RWPE2 (cell line): ENCODE data around the gene RUVBL2.

ENCODE experiments used
- ATAC-seq: fragments of 200-7000 bp; cut with Tn5 transposase; 3 replicates; pipeline ENCODE4 v1.9.1; 2021; ENCODE audit warnings: low read depth
- DNase-seq: peaks from one replicate; pipeline ENCODE4 v3.0.0-alpha.2; 2020; ENCODE audit warnings: low spot score
- H3K27ac ChIP-seq: fragments of 450-650 bp; 2 replicates; pipeline ENCODE4 v1.5.1; 2017; ENCODE audit warnings: mild to moderate bottlenecking; ENCODE audit not compliant: poor library complexity, severe bottlenecking
- H3K27me3 ChIP-seq: fragments of 250-450 bp; sonication (Bioruptor Pico); 2 replicates; pipeline ENCODE4 v1.5.1; 2021; ENCODE audit warnings: mild to moderate bottlenecking, moderate library complexity; ENCODE audit not compliant: insufficient read depth, poor library complexity, severe bottlenecking
- H3K36me3 ChIP-seq: fragments of 250-450 bp; sonication (Bioruptor Pico); 2 replicates; pipeline ENCODE4 v1.5.1; 2020; ENCODE audit warnings: low read depth, mild to moderate bottlenecking, moderate library complexity
- H3K4me1 ChIP-seq: fragments of 250-450 bp; sonication (Bioruptor Pico); 2 replicates; pipeline ENCODE4 v1.5.1; 2021; ENCODE audit warnings: mild to moderate bottlenecking, moderate library complexity; ENCODE audit not compliant: insufficient read depth, poor library complexity, severe bottlenecking
- H3K4me3 ChIP-seq: fragments of 250-450 bp; sonication (Bioruptor Pico); 2 replicates; pipeline ENCODE4 v1.5.1; 2021; ENCODE audit warnings: mild to moderate bottlenecking, moderate library complexity; ENCODE audit not compliant: severe bottlenecking
- H3K9me3 ChIP-seq: fragments of 250-450 bp; sonication (Bioruptor Pico); 2 replicates; pipeline ENCODE4 v1.5.1; 2021; ENCODE audit warnings: mild to moderate bottlenecking, moderate library complexity; ENCODE audit not compliant: severe bottlenecking
- TF ChIP-seq, protein P1 (sequence below): fragments of 450-650 bp; IDR thresholded peaks from one replicate; pipeline ENCODE4 v1.5.1; 2017; ENCODE audit warnings: mild to moderate bottlenecking, moderate library complexity; ENCODE audit not compliant: poor library complexity, severe bottlenecking

The RUVBL2 gene

GRCh38 chr19:49010453-49010852 is 16.8 kb downstream of the RUVBL2 start:
- ATAC-seq: no peak
- no peaks in the 10 kb centered on the region for H3K9me3 ChIP-seq
- peaks cover 67% of the 10 kb centered on the region for H3K36me3 ChIP-seq
- no peak for DNase-seq
- H3K4me1 ChIP-seq: no peaks in the 10 kb centered on the region
- TF ChIP-seq, protein P1, sequence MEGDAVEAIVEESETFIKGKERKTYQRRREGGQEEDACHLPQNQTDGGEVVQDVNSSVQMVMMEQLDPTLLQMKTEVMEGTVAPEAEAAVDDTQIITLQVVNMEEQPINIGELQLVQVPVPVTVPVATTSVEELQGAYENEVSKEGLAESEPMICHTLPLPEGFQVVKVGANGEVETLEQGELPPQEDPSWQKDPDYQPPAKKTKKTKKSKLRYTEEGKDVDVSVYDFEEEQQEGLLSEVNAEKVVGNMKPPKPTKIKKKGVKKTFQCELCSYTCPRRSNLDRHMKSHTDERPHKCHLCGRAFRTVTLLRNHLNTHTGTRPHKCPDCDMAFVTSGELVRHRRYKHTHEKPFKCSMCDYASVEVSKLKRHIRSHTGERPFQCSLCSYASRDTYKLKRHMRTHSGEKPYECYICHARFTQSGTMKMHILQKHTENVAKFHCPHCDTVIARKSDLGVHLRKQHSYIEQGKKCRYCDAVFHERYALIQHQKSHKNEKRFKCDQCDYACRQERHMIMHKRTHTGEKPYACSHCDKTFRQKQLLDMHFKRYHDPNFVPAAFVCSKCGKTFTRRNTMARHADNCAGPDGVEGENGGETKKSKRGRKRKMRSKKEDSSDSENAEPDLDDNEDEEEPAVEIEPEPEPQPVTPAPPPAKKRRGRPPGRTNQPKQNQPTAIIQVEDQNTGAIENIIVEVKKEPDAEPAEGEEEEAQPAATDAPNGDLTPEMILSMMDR: no peak
- no peak overlapping the region for H3K4me3 ChIP-seq
- no peaks in the 10 kb centered on the region for H3K27me3 ChIP-seq
- H3K27ac ChIP-seq: no peak overlapping the region

GRCh38 chr19:49011194-49011593 is 17.5 kb downstream of the RUVBL2 start:
- TF ChIP-seq, protein P1: no peak
- peaks cover 63% of the 10 kb centered on the region for H3K36me3 ChIP-seq
- no peak for DNase-seq
- H3K27ac ChIP-seq: no peak overlapping the region
- no peak overlapping the region for H3K4me3 ChIP-seq
- H3K27me3 ChIP-seq: no peaks in the 10 kb centered on the region
- no peaks in the 10 kb centered on the region for H3K4me1 ChIP-seq
- H3K9me3 ChIP-seq: no peaks in the 10 kb centered on the region
- no peak for ATAC-seq

DNA sequence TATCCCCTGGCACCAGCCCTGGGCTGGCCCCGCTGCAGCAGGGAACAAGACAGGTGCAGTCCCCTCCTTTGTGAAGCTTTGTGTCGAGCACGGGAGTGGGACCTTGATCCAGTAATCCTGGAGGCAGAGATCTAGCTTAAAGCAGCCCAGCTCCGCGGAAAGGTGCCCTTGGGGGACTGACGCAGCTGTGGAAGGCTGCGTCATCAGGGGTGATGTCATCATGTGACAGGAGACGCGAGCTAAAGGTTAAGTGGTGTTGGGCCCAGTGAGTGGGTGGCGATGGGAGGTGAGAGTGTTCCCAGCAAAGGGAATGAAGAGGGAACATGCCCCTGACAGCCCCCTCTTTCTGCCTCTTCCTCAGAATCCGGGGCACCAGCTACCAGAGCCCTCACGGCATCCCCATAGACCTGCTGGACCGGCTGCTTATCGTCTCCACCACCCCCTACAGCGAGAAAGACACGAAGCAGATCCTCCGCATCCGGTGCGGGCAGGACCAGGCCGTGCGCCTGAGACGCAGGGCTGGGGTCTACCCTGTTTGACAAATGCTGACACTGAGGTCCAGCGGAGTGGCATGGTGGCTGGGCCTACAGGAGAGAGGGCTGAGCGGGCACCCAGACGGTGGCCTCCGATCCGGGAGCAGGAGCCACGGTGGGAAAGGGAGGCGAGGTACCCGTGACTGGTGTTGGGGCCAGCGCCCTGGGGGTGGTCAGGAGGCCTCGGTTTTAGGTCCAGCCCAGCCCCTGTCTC is 20.6 kb downstream of the RUVBL2 start:
- TF ChIP-seq, protein P1: no peak
- ATAC-seq (no peak), DNase-seq (peak; percentile 56)
- H3K4me1 ChIP-seq: no peaks in the 10 kb centered on the region
- H3K27me3 ChIP-seq: no peaks in the 10 kb centered on the region
- H3K4me3 ChIP-seq: no peak overlapping the region
- H3K36me3 ChIP-seq: peaks cover 38% of the 10 kb centered on the region
- no peaks in the 10 kb centered on the region for H3K9me3 ChIP-seq
- H3K27ac ChIP-seq: no peak overlapping the region

DNA sequence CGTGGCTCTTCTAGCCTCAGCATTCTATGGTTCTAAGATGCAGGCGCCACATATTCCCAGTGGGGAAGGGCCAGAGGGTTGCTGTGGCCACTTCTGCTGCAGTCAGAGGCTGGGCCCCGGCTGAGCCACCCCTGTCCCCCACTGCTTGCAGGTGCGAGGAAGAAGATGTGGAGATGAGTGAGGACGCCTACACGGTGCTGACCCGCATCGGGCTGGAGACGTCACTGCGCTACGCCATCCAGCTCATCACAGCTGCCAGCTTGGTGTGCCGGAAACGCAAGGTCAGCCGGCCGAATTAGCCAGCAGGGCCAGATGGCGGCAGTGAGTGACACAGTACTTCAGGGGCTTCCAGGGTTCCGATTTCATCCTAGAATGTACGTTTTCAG is 21.2 kb downstream of the RUVBL2 start:
- H3K27me3 ChIP-seq: no peaks in the 10 kb centered on the region
- no peak overlapping the region for H3K27ac ChIP-seq
- no peaks in the 10 kb centered on the region for H3K4me1 ChIP-seq
- no peaks in the 10 kb centered on the region for H3K9me3 ChIP-seq
- peaks cover 33% of the 10 kb centered on the region for H3K36me3 ChIP-seq
- TF ChIP-seq, protein P1: no peak
- H3K4me3 ChIP-seq: no peak overlapping the region
- DNase-seq (peak; percentile 61), ATAC-seq (no peak)
